T-cell (primary cell): ENCODE data around the gene KLF13. TPM values are rescaled to one million over a fixed set of nuclear protein-coding genes. Genes with fewer than 3 reads are reported as not detected.
A peak's percentile ranks its signal among the peaks of the same experiment; 100 is the strongest.

Source experiments
- ATAC-seq, 4 experiments: fragments of 200-7000 bp in 3 of 4; fragments of 150-1000 bp in 1 of 4; cut with Tn5 transposase; replicated peaks in 1 of 4; 1 replicate in 3 of 4; 2 replicates in 1 of 4; pipeline ENCODE4 v1.10.0; 2021; ENCODE audit warnings: moderate library complexity in 3 of 4, mild to moderate bottlenecking in 2 of 4, moderate number of reproducible peaks in 1 of 4
- CTCF ChIA-PET, 2 donors: fragments of 300-600 bp; sonication (Branson Sonifier 250); formaldehyde crosslinking; loops; one replicate each; lab custom pipeline; 2022; ENCODE audit warnings: antibody characterized with exemption in 2 of 2; lab: Charles Lee
- POLR2A ChIA-PET, 2 donors: fragments of 300-600 bp; sonication (Branson Sonifier 250); formaldehyde crosslinking; loops; one replicate each; lab custom pipeline; 2022; ENCODE audit warnings: antibody characterized with exemption in 2 of 2; lab: Charles Lee
- DNase-seq, 35 experiments: peaks; one replicate each; pipeline versions ENCODE4 v3.0.0 to v3.0.0-alpha.2; 2013 to 2023
- H3K27ac ChIP-seq: one replicate; pipeline ENCODE4 v1.5.1; 2013; ENCODE audit warnings: low read length
- H3K27me3 ChIP-seq, 2 experiments: replicated peaks in 1 of 2; 1 replicate in 1 of 2; 2 replicates in 1 of 2; pipeline versions ENCODE4 v1.6.1 to v1.7.0; 2013; ENCODE audit warnings: low read length in 1 of 2, mixed read lengths in 1 of 2; ENCODE audit not compliant: control insufficient read depth in 2 of 2, insufficient read depth in 2 of 2; ENCODE audit errors: extremely low read depth in 1 of 2
- H3K36me3 ChIP-seq, 2 donors: 1 replicate in 1 of 2; 2 replicates in 1 of 2; pipeline versions ENCODE4 v1.6.1 to v1.7.0; 2013; ENCODE audit warnings: low read length in 1 of 2; ENCODE audit not compliant: control insufficient read depth in 2 of 2, insufficient read depth in 1 of 2; ENCODE audit errors: extremely low read depth in 1 of 2
- H3K4me1 ChIP-seq, 2 experiments: 1 replicate in 1 of 2; 2 replicates in 1 of 2; pipeline versions ENCODE4 v1.6.1 to v1.7.0; 2013; ENCODE audit warnings: low read length in 2 of 2, mixed read lengths in 1 of 2; ENCODE audit not compliant: insufficient read depth in 2 of 2, control insufficient read depth in 1 of 2; ENCODE audit errors: extremely low read depth in 1 of 2
- H3K4me3 ChIP-seq, 2 donors: 1 replicate in 1 of 2; 2 replicates in 1 of 2; pipeline versions ENCODE4 v1.5.1 to v1.7.0; 2013; ENCODE audit warnings: mild to moderate bottlenecking in 2 of 2, low read length in 1 of 2, moderate library complexity in 1 of 2; ENCODE audit not compliant: control insufficient read depth in 1 of 2; ENCODE audit errors: extremely low read depth in 1 of 2
- H3K9me3 ChIP-seq: 2 replicates; pipeline ENCODE4 v1.7.0; 2013
- H3K27ac Mint-ChIP-seq, 2 donors: one replicate each; pipeline ENCODE4 v1.8.0; 2020 to 2021; ENCODE audit warnings: mild to moderate bottlenecking in 2 of 2, mixed read lengths in 2 of 2
- H3K27me3 Mint-ChIP-seq, 2 donors: one replicate each; pipeline ENCODE4 v1.8.0; 2021 to 2022; ENCODE audit warnings: mixed read lengths in 2 of 2
- H3K36me3 Mint-ChIP-seq: one replicate; pipeline ENCODE4 v1.8.0; 2021; ENCODE audit warnings: mixed read lengths
- H3K4me1 Mint-ChIP-seq, 3 donors: one replicate each; pipeline ENCODE4 v1.8.0; 2020 to 2022; ENCODE audit warnings: mixed read lengths in 3 of 3, mild to moderate bottlenecking in 1 of 3
- H3K4me3 Mint-ChIP-seq, 3 donors: one replicate each; pipeline ENCODE4 v1.8.0; 2020 to 2022; ENCODE audit warnings: mild to moderate bottlenecking in 3 of 3, mixed read lengths in 3 of 3, moderate library complexity in 3 of 3
- H3K9me3 Mint-ChIP-seq, 3 donors: one replicate each; pipeline ENCODE4 v1.8.0; 2020 to 2022; ENCODE audit warnings: mixed read lengths in 3 of 3
- WGBS: methylation state at CpG from one replicate; pipeline ENCODE4 v1.1.5; 2013; ENCODE audit warnings: missing lambda C conversion rate; ENCODE audit not compliant: insufficient coverage; 5-methylcytosine and 5-hydroxymethylcytosine counted together
- total RNA-seq, 35 experiments: library from RNA in 6 of 35; stranded (reverse) in 6 of 35; fragments of 120-200 nt in 1 of 35; gene quantifications; one replicate each; pipeline versions ENCODE4 v1.2.1 to v1.2.4 and lab custom pipeline; 2013 to 2026

KLF13 gene
- total RNA-seq, 5 donors from 2014 or later (not counting 1 experiment from before 2014, with no cell fraction given) = 218 to 327 (median 288) TPM

DNA sequence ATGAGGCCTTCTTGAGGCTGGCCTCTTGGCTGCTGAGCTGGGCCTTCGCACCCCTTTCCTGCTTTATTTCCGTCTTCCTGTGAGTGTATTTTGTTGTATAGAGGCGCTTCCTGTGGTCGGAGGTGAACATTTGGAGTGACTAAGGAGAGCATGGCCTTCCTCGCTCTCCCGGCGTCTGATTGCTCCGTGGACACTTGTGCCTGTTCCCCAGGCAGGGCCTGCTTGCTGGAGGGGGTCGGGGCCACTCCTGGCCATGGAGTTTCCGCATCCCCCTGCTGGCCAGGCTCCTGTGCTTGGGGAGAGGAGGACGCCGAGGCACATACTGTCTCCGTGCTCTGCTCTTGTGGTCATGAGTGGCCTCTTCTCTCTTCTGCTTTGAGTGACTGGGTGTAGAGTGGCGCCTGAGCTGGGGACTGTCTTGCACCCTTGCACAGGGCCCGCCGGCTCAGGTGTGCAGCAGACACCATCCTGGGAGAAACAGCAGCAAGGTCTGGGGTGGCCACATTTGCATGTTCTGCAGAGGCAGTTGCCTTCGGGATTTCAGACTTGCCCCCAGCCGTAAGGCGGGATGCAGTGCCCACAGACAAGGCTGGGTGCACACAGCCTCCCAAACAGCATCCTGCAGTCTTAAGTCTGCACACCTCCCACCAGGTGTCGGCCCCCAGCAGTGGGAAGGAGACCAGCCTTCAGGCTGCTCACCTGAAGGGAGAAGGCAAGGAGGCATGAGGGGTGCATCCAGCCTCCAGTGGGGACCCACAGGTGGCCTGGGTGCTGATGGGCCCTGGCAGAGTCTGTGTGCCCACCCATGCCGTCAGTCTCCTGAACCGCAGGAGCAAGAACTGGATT is 16.4 kb downstream of the KLF13 start:
- peak overlapping the region; percentile 99 for H3K27ac ChIP-seq
- no peaks in the 10 kb centered on the region for H3K9me3 Mint-ChIP-seq
- POLR2A ChIA-PET = interaction anchor here in 1 of 2 donors (0.9 kb wide), 1 partner anchor 14 kb away, joined by 7 read pairs; no protein-coding TSS in a partner anchor
- peak overlapping the region; percentile 58 to 94 (median 71) for H3K4me3 Mint-ChIP-seq
- CTCF ChIA-PET = interaction anchor here (0.9 to 2.3 kb wide), 2 partner anchors 15 to 144 kb away, joined by 3 to 7 read pairs; no protein-coding TSS in a partner anchor
- H3K9me3 ChIP-seq = no peaks in the 10 kb centered on the region
- H3K4me1 ChIP-seq = peaks cover 93 to 100% of the 10 kb centered on the region in 2 experiments
- no peaks in the 10 kb centered on the region for H3K27me3 ChIP-seq
- H3K27me3 Mint-ChIP-seq = no peaks in the 10 kb centered on the region
- H3K4me1 Mint-ChIP-seq = peaks cover 98 to 100% (median 100%) of the 10 kb centered on the region in 3 donors
- H3K27ac Mint-ChIP-seq = peak overlapping the region; percentile 96 to 98
- peak overlapping the region in 1 of 2 donors; percentile 35 for H3K4me3 ChIP-seq
- DNase-seq = peak in 1 of 35 experiments; percentile 50
- H3K36me3 Mint-ChIP-seq = peaks cover 3% of the 10 kb centered on the region
- 24% methylated on average over 19 of the region's 22 CpGs for WGBS
- ATAC-seq = no peak
- H3K36me3 ChIP-seq = peaks cover 7 to 11% of the 10 kb centered on the region in 2 donors

- ChIA-PET POLR2A (interaction anchor here (0.7 kb wide), 2 partner anchors 26 to 77 kb away, joined by 4 to 6 read pairs; no protein-coding TSS in a partner anchor), CTCF (interaction anchor here in 1 of 2 donors (0.9 kb wide), 1 partner anchor 143 kb away, joined by 3 read pairs; no protein-coding TSS in a partner anchor)
Observed at GRCh38 chr15:31343831-31344230, 17.2 kb downstream of the KLF13 start.

DNA sequence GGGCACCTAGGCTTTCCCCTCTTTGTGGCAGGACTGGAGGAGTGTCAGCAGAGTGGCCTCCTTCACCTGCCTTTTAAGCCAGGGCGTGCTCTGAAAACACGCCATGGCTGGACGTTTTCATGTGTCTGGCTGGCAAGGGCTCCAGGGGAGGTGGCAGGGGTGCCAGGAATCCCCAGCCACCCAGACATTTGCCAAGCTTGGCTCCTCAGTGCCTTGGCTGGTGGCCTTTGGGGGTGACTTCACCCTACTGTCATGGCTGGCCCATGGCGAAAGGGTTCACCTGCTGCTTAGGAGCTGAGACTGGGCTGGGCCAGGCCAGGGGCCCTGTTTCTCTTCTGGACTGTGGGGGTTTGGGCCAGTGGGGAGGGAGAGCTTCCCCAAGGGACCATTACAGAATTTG is 17.6 kb downstream of the KLF13 start:
- no peaks in the 10 kb centered on the region for H3K27me3 ChIP-seq
- Mint-ChIP-seq H3K9me3 (no peaks in the 10 kb centered on the region), H3K27ac (peak overlapping the region; percentile 96 to 98), H3K4me1 (peaks cover 98 to 100% (median 100%) of the 10 kb centered on the region in 3 donors), H3K4me3 (peak overlapping the region; percentile 81 to 94 (median 86)), H3K36me3 (peaks cover 9% of the 10 kb centered on the region), H3K27me3 (no peaks in the 10 kb centered on the region)
- CTCF ChIA-PET = interaction anchor here in 1 of 2 donors (0.6 to 0.9 kb wide), 2 partner anchors 89 to 143 kb away, joined by 3 to 8 read pairs; no protein-coding TSS in a partner anchor
- peak overlapping the region; percentile 99 for H3K27ac ChIP-seq
- peaks cover 93 to 100% of the 10 kb centered on the region in 2 experiments for H3K4me1 ChIP-seq
- H3K4me3 ChIP-seq = peak overlapping the region in 1 of 2 donors; percentile 5
- POLR2A ChIA-PET = interaction anchor here (0.6 to 0.7 kb wide), 4 partner anchors 24 to 114 kb away, joined by 3 to 6 read pairs (median 4); no protein-coding TSS in a partner anchor
- H3K9me3 ChIP-seq = no peaks in the 10 kb centered on the region
- ATAC-seq (no peak), DNase-seq (no peak)
- 80% methylated on average over 2 of the region's 4 CpGs for WGBS
- peaks cover 10 to 20% of the 10 kb centered on the region in 2 donors for H3K36me3 ChIP-seq

More at GRCh38 chr15:31343831-31344230, 17.2 kb downstream of the KLF13 start:
- H3K9me3 Mint-ChIP-seq = no peaks in the 10 kb centered on the region
- peak overlapping the region in 2 of 3 donors; percentile 41 to 94 for H3K4me3 Mint-ChIP-seq
- peaks cover 9% of the 10 kb centered on the region for H3K36me3 Mint-ChIP-seq
- H3K27ac ChIP-seq = peak overlapping the region; percentile 99
- DNase-seq = no peak
- H3K4me1 ChIP-seq = peaks cover 93 to 100% of the 10 kb centered on the region in 2 experiments
- no peaks in the 10 kb centered on the region for H3K27me3 ChIP-seq
- peaks cover 98 to 100% (median 100%) of the 10 kb centered on the region in 3 donors for H3K4me1 Mint-ChIP-seq
- peaks cover 11 to 15% of the 10 kb centered on the region in 2 donors for H3K36me3 ChIP-seq
- no peaks in the 10 kb centered on the region for H3K9me3 ChIP-seq
- no peaks in the 10 kb centered on the region for H3K27me3 Mint-ChIP-seq
- no peak for ATAC-seq
- peak overlapping the region; percentile 96 to 98 for H3K27ac Mint-ChIP-seq
- peak overlapping the region in 1 of 2 donors; percentile 5 for H3K4me3 ChIP-seq
- no CpG with 5 or more reads among the region's 5 CpGs for WGBS

- peak overlapping the region; percentile 81 to 94 (median 86) for H3K4me3 Mint-ChIP-seq
- no peaks in the 10 kb centered on the region for H3K9me3 Mint-ChIP-seq
- 25% methylated on average over 9 of the region's 16 CpGs for WGBS
- ATAC-seq = peak in 1 of 4 experiments; percentile 6
- Histone ChIP-seq H3K9me3 (no peaks in the 10 kb centered on the region), H3K4me1 (peaks cover 93 to 100% of the 10 kb centered on the region in 2 experiments), H3K27ac (peak overlapping the region; percentile 99), H3K36me3 (peaks cover 4 to 27% of the 10 kb centered on the region in 2 donors), H3K4me3 (peak overlapping the region; percentile 33 to 43), H3K27me3 (no peaks in the 10 kb centered on the region)
- POLR2A ChIA-PET = interaction anchor here (0.6 to 1.3 kb wide), 5 partner anchors 21 to 115 kb away, joined by 3 to 6 read pairs (median 4); no protein-coding TSS in a partner anchor
- H3K27ac Mint-ChIP-seq = peak overlapping the region; percentile 96 to 98
- CTCF ChIA-PET = interaction anchor here (0.6 to 4.4 kb wide), 3 partner anchors 16 to 145 kb away, joined by 3 to 21 read pairs (median 8); no protein-coding TSS in a partner anchor
- H3K27me3 Mint-ChIP-seq = no peaks in the 10 kb centered on the region
- H3K36me3 Mint-ChIP-seq = peaks cover 9% of the 10 kb centered on the region
- DNase-seq = peak in 1 of 35 experiments; percentile 55
- peaks cover 98 to 100% (median 100%) of the 10 kb centered on the region in 3 donors for H3K4me1 Mint-ChIP-seq
Observed at GRCh38 chr15:31344823-31345605, 18.4 kb downstream of the KLF13 start.

GRCh38 chr15:31345606-31346366 is 19.2 kb downstream of the KLF13 start:
- peak overlapping the region; percentile 96 to 98 for H3K27ac Mint-ChIP-seq
- no peak for ATAC-seq
- Histone ChIP-seq H3K36me3 (peaks cover 4 to 32% of the 10 kb centered on the region in 2 donors), H3K27ac (peak overlapping the region; percentile 99), H3K27me3 (no peaks in the 10 kb centered on the region), H3K4me3 (peak overlapping the region; percentile 43 to 60), H3K9me3 (no peaks in the 10 kb centered on the region), H3K4me1 (peaks cover 93 to 100% of the 10 kb centered on the region in 2 experiments)
- ChIA-PET CTCF (interaction anchor here (1.4 to 4.4 kb wide), 4 partner anchors 15 to 144 kb away, joined by 3 to 21 read pairs (median 8); partner anchors contain the start of gene KLF13 (in 1 of the 2)), POLR2A (interaction anchor here in 1 of 2 donors (1.3 kb wide), 1 partner anchor 20 kb away, joined by 3 read pairs; no protein-coding TSS in a partner anchor)
- H3K36me3 Mint-ChIP-seq = peaks cover 9% of the 10 kb centered on the region
- peak overlapping the region; percentile 81 to 94 (median 86) for H3K4me3 Mint-ChIP-seq
- H3K27me3 Mint-ChIP-seq = no peaks in the 10 kb centered on the region
- no peaks in the 10 kb centered on the region for H3K9me3 Mint-ChIP-seq
- H3K4me1 Mint-ChIP-seq = peaks cover 98 to 100% (median 100%) of the 10 kb centered on the region in 3 donors
- no peak for DNase-seq
- WGBS = 21% methylated on average over 13 of the region's 19 CpGs
